Left ventricle myocardium inferior (tissue), 1 donor: ENCODE data around the gene SLC37A1. TPM values are rescaled to one million over a fixed set of nuclear protein-coding genes. Genes with fewer than 3 reads are reported as not detected.

Experiments used
- DNase-seq: peaks from one replicate; pipeline ENCODE4 v3.0.0-alpha.2; 2020
- H3K27ac ChIP-seq: fragments of 200-600 bp; replicated peaks from 2 replicates; pipeline ENCODE4 v1.8.0; 2021
- H3K27me3 ChIP-seq: fragments of 200-600 bp; 2 replicates; pipeline ENCODE4 v1.8.0; 2021; ENCODE audit warnings: low read depth
- H3K36me3 ChIP-seq: fragments of 200-600 bp; 2 replicates; pipeline ENCODE4 v1.8.0; 2021
- H3K4me1 ChIP-seq: fragments of 200-600 bp; 2 replicates; pipeline ENCODE4 v1.8.0; 2021
- H3K4me3 ChIP-seq: fragments of 200-600 bp; 2 replicates; pipeline ENCODE4 v1.8.0; 2021; ENCODE audit warnings: mild to moderate bottlenecking, moderate library complexity
- H3K9me3 ChIP-seq: fragments of 200-600 bp; replicated peaks from 2 replicates; pipeline ENCODE4 v1.8.0; 2021
- intact Hi-C: fragments of 100-400 bp; cut with micrococcal nuclease; formaldehyde crosslinking; loops from one replicate; pipeline ENCODE4 v1.11.0; 2022
- total RNA-seq: library from RNA; stranded (reverse); fragmentation: NEBNext Ultra II Directional; extraction: Animal tissue kit (Norgen Biotek cat#: 25700); gene quantifications from one replicate; pipeline ENCODE4 v1.2.1, GENCODE V29; 2021
- TF ChIP-seq, protein P1 (sequence below): fragments of 200-600 bp; IDR thresholded peaks from 2 replicates; pipeline ENCODE4 v1.8.0; 2021; ENCODE audit warnings: antibody characterized with exemption, mild to moderate bottlenecking, borderline replicate concordance
- donor health status: DM: no; HTN: yes; CAD: no; lungs with severe emphysema.

The SLC37A1 gene
- total RNA-seq, 1 donor from 2014 or later = 3.8 TPM

GRCh38 chr21:42556476-42556875, 42.8 kb downstream of the SLC37A1 start:
- H3K4me1 ChIP-seq = no peaks in the 10 kb centered on the region
- H3K36me3 ChIP-seq = peaks cover 43% of the 10 kb centered on the region
- TF ChIP-seq, protein P1, sequence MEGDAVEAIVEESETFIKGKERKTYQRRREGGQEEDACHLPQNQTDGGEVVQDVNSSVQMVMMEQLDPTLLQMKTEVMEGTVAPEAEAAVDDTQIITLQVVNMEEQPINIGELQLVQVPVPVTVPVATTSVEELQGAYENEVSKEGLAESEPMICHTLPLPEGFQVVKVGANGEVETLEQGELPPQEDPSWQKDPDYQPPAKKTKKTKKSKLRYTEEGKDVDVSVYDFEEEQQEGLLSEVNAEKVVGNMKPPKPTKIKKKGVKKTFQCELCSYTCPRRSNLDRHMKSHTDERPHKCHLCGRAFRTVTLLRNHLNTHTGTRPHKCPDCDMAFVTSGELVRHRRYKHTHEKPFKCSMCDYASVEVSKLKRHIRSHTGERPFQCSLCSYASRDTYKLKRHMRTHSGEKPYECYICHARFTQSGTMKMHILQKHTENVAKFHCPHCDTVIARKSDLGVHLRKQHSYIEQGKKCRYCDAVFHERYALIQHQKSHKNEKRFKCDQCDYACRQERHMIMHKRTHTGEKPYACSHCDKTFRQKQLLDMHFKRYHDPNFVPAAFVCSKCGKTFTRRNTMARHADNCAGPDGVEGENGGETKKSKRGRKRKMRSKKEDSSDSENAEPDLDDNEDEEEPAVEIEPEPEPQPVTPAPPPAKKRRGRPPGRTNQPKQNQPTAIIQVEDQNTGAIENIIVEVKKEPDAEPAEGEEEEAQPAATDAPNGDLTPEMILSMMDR = no peak
- no peaks in the 10 kb centered on the region for H3K27me3 ChIP-seq
- no peak overlapping the region for H3K4me3 ChIP-seq
- no peak for DNase-seq
- intact Hi-C loops = no loop called here
- H3K9me3 ChIP-seq = no peaks in the 10 kb centered on the region
- H3K27ac ChIP-seq = no peak overlapping the region

DNA sequence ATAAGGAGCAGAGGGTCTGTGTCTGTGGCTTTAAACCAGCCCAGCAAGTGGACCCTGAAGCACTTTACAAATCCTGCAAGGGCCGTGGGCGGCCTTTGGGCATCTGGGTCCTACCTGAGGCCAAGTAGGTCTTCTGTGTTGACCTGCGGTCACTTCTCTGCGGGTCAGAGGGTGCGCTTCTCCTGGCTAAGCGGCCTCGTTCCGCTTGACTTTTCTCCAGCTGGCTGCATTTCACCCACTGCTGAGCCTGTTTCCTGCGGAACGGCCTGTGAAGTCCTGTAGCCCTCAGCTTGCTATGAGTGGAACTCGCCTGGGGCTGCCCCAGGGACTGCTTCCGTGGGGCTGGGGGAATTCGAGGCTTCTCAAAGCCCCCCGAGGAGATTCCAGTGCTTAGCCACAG, 43.3 kb downstream of the SLC37A1 start:
- DNase-seq = no peak
- Histone ChIP-seq H3K36me3 (peaks cover 48% of the 10 kb centered on the region), H3K27me3 (no peaks in the 10 kb centered on the region), H3K4me3 (no peak overlapping the region), H3K4me1 (no peaks in the 10 kb centered on the region), H3K27ac (no peak overlapping the region), H3K9me3 (no peaks in the 10 kb centered on the region)
- intact Hi-C loops = no loop called here
- TF ChIP-seq, protein P1 = no peak

DNA sequence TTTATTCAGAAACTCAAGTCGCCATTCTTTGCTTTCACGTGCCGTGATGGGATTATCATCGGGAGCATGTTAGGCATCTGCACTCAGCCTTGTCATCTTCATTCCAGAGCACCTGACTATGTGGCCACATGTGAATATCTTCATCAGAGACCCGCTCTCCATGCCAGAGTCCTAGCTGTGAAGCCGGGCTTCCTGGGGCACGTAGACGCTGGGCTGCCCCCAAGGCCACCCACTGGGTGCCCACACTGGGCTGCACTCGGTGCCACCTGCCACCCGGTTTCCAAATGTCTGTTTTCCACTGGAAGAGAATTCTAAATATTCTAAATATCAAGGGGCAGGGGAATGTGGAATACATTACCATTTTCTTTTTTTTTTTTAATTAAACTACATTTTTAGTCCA, 43.8 kb downstream of the SLC37A1 start:
- no peak for DNase-seq
- H3K36me3 ChIP-seq = peaks cover 51% of the 10 kb centered on the region
- intact Hi-C loops = no loop called here

DNA sequence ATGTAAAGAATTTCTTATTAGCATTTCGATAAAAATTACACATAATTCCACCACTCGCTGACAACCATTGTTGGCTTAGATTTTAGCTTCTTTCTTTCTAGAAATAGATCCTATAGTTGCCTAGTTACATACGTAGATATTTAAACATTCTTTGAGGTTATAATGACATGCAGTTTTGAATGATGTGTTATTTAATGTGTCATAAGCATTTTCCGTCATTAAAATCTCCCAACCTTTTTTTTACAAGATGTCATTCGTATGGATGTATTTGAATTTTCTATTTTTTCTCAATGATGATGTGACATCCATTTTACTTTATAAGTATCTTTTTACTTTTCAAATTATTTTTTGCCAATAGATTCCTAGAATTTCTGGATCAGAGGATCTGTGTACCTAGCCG, 44.7 kb downstream of the SLC37A1 start:
- TF ChIP-seq, protein P1 = no peak
- H3K9me3 ChIP-seq = no peaks in the 10 kb centered on the region
- no peak overlapping the region for H3K27ac ChIP-seq
- no peaks in the 10 kb centered on the region for H3K4me1 ChIP-seq
- intact Hi-C loops = no loop called here
- H3K36me3 ChIP-seq = peaks cover 61% of the 10 kb centered on the region
- H3K27me3 ChIP-seq = no peaks in the 10 kb centered on the region
- no peak overlapping the region for H3K4me3 ChIP-seq
- no peak for DNase-seq

More for the DNA sequence above, 43.8 kb downstream of the SLC37A1 start:
- TF ChIP-seq, protein P1 = no peak
- Histone ChIP-seq H3K4me1 (no peaks in the 10 kb centered on the region), H3K27me3 (no peaks in the 10 kb centered on the region), H3K9me3 (no peaks in the 10 kb centered on the region), H3K4me3 (no peak overlapping the region), H3K27ac (no peak overlapping the region)

GRCh38 chr21:42558846-42559245, 45.2 kb downstream of the SLC37A1 start:
- no peaks in the 10 kb centered on the region for H3K9me3 ChIP-seq
- no peak overlapping the region for H3K27ac ChIP-seq
- no peak overlapping the region for H3K4me3 ChIP-seq
- TF ChIP-seq, protein P1 = no peak
- no peak for DNase-seq
- H3K4me1 ChIP-seq = no peaks in the 10 kb centered on the region
- no peaks in the 10 kb centered on the region for H3K27me3 ChIP-seq
- peaks cover 66% of the 10 kb centered on the region for H3K36me3 ChIP-seq
- intact Hi-C loops = no loop called here

GRCh38 chr21:42559326-42559725, 45.7 kb downstream of the SLC37A1 start:
- H3K9me3 ChIP-seq = no peaks in the 10 kb centered on the region
- intact Hi-C loops = no loop called here
- TF ChIP-seq, protein P1 = no peak
- H3K27me3 ChIP-seq = no peaks in the 10 kb centered on the region
- H3K4me1 ChIP-seq = no peaks in the 10 kb centered on the region
- peaks cover 68% of the 10 kb centered on the region for H3K36me3 ChIP-seq
- no peak overlapping the region for H3K4me3 ChIP-seq
- no peak for DNase-seq
- H3K27ac ChIP-seq = no peak overlapping the region
